Activated CD4-positive, alpha-beta T cell treated with anti-CD3 and anti-CD28 coated beads, Interleukin-2, Interleukin-6, amounts not matched to agents 100 ng/mL and 50 ng/mL, durations not matched to agents 16 hours and 8 hours (primary cell): ENCODE results near the gene CAB39L.
"Not testable (repeated sequence)": the region's sequence is repeated elsewhere in the genome, so short reads cannot be mapped to it uniquely, and the experiment has no call there.

Experiments
- DNase-seq: peaks from one replicate; pipeline ENCODE4 v3.0.0-alpha.2; 2020

The CAB39L gene

DNA sequence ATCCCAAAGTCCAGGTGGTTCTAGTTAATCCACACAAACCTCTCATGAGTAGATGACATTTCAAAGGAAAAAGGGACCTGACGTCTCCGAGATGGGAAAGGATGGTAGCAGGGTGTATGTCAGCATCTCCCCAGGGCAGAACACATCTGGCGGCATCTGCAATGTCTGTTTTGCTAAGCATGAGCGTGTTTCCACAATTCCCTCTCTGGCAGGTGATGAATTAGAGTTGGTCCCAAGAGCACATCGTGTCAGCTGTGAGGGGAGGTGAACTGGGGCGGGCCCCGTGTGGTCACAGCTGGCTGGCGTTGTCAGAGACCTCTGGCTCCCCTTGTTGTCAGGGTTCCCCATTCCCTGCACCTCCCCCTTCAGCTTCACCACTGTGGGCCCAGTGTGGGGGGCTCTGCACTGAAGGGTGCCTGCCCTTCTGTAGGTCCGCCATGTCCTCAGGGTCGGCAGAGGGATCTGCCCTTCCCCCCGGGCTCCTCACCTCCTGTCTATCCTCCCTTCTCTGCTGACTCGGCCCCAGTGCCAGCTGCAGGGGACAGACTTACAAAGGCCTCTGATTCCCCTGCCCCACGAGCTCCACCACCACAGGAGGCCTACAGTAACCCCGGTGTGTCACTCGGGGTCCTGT is 138.0 kb downstream of the CAB39L start:
- DNase-seq = no peak

DNA sequence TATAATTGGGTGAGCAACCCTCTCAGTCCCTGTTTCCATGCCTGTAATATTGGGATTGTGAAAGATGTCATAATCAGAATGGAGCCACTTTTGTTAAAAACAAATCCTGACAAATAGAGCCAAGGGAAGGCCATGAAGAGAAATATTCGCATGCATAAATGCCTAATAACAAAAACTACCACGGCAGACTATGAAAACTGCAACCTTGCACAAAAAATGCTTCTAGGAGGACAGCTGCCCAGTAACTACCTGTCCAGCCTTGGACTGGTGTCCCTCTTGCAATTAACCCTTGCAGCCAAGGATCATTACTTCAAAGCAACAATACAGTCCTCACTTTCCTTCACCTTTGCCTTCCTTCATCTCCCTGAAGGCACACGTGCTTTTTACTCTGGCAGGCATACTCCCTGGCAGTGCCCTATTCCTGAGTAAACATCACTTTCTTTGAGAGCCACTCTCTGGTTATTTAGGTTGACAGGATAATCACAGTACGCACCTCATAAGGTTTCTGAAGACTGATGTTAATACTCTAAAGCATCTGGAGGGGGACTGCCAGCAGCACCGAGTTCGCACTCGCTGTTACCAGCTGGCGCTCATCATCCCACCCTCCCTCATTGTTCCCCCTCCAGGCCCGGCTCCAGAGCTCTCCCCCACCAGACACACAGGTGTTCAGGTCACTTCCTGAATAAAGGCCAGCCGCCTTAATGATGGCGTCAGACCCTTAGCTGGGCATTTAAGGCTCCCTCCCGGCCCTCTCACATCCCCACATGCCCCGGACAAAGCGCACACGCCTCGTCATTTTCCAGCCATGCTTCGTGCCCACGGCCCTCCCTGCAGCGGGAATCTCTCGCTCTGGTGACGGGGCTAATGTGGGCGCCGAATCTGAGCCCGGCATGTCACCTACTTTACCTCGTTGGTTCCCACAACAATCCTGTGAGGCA is 138.8 kb downstream of the CAB39L start:
- no peak for DNase-seq

DNA sequence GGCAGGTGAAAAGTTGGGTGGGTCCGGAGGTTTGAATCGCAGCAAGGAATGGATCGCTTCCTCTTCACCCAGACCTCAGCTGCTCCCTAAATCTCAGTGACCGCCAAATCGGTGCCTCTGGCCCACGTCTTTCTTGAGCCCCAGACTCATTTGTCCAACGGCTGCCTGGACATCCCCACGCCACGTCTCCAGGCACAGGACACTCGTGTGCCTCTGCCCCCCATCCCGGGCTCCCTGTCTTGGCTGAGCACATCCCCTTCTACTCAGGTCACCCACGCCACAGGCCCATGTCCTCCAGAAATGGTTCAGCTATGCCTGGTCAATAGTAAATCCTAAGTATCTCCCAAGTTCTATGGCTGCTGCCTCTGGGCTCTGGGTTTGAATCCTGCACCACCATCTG is 139.5 kb downstream of the CAB39L start:
- DNase-seq = no peak

DNA sequence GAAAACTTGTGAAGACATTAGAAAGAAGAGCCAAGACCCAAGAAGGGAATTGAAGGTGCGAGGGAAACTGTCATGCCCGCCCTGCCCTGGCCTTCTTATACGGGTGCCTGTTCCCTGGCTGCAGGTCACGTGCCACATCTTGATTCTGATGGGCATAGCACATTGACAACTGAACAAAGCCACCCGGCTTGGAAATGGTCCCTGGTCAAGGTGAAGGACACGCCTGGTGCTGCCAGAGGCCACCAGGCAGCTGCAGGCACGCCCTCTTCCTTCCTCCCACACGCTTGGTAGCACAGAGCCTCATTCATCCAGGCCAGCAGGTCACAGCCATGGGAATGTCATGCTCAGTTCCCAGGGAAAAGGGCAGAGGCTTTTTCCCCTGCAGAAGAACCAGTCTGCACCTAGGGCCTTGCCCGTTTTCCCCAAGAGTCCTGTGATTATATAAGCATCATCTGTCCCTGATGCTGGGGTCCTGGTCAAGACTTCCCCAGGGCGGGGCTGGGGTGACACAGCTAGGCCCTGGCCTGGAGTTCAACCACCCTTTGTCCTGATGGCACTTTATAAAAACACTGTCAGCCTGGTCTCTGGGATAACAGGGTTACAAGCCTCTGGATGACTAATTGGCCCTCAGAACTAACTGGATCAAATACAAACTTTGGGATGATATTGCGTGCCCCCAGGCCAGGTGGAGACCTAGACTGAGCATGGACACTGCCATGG is 140.2 kb downstream of the CAB39L start:
- DNase-seq = no peak

DNA sequence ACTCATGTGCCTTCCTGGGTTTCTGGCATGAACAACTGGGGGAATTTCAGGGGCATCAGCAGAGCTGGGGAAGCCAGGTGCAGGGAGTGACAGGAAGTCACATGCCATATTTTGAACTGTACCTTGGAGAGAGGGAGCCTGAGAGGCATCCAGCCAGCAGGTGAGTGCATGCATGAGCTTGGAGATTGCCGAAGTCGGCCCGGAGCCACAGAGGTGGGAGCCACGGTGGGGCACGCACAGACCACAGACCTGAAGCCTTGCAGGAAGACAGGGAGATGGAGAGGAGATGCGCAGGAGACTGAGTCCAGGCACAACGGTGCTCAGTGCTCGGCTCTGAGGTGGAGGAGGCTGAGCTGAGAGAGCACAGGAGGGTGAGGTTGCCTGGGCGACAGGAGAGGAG is 141.0 kb downstream of the CAB39L start:
- DNase-seq = no peak

DNA sequence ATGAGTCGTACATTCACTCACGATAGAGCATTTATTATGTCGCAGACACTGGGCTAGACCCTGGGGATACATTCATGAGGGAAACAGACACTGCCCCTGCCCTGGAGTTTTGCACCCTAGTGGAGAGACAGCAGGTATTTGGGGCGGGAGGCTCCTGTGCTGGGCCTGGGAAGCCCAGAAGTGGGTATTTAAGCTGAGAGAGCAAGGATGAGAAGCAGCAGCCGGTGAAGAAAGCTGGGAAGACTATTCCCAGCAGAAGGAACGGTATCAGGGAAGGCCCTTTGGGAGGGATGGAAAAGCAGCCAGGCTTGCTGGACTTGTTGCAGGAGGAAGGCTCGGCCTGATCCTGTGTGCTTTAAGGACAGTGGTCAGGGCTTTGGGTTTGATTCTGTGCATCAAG is 141.6 kb downstream of the CAB39L start:
- no peak for DNase-seq

DNA sequence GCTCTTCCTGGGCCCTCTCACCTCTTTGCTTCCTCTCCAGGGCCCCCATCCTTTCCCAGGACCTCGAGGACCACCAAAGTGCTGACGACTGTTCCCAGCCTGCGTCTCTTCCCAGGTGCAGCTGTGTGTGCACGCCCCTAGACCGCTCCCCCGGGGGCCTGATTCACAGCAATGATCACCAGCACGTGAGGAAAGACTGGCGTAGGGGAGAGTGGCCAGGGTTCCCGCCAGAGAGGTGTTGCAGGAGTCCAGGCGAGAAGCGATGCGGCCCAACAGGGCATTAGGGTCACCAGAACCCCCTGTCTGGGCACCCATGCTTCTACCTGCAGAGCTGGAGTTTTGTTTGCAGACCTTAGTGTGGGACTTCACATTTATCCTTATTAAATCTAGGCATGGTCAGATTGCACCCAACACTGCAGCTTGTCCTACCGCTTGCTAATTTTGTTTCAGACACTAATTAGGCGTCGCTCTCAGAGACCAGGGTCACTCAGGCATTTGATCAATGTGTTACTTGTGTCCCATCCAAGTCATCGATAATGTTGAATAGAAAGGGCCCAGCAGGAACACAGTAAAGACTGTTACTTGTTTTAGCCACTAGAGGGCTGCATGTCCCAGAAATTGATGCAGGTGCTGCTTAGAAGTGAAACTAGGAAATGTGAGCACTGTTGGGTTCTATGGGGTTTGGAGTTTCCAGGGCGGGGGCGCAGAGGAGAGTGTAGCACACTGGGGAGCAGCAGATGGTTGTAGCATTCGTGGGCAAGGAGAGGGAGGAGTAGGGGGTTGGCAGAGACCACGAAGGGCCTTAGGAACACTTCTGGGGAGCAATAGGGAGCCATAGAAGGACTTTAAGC is 142.9 kb downstream of the CAB39L start:
- DNase-seq = peak; percentile 85

DNA sequence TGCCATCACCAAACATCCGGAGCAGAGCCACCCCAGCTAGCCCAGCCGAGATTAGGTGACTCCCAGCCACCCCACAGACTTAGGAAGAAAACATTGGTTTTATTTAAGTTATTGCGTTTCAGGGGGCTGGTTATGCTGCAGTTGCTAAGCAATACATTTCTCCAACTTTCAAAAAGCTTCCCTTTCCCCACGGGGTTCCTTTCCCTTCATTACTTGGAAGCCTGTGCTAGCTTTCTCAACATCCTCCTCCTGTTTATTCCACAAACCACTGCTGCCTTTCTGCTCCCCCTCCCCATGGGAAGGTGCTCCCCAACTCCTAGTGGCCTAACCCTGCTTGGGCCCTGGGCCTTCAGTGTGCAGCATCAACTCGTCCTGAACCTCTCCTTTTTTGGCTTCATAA is 143.6 kb downstream of the CAB39L start:
- no peak for DNase-seq

DNA sequence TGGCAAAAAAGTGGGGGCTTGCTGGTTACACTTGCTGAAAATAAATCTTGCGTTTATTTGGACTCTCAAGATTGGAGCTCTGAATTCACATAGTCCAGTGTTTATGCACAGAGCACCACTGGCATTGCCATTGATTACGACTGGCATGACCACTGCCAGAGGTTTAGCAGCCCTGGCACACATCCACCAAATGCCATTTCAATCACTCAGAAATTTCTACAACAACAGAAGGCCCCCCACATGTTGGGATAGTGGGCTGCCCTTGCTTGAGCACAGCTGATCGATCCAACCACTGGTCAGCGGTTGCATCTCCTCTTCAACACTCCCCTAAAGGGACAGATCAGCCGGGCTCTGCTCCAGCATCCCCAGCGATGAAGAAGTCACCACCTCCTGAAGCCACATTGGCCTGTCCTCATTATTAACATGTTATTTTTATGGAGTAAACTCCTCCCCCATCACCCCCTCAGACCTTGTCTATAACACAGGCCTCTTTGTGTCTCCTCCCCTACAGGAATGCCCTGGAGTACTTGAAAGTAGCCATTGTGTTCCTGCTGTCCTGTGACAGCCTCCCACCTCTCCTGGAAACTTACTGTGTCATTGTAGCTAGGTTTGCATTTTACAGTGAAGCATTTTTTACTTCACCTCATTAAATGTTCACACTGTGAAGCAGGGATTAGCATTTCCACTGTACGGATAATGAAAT is 144.8 kb downstream of the CAB39L start:
- no peak for DNase-seq

DNA sequence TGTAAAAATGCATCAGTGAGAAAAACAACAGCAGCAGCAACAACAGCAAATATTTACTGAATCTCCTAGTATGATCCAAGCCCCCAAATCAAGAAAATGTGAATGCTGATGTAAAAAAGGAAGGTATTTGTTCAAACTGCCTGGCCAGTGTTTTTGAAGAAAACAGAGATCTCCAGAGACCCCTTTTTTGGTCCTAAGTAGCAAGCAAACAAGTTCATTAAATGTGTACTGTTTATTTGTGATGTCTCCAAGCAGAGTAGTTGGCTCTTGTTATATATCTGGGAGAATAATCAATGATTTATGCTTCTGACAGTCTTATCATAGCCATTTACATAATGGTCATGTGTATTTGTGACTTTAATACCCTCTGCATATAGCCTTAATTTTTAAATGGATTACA is 145.4 kb downstream of the CAB39L start:
- DNase-seq = no peak

DNA sequence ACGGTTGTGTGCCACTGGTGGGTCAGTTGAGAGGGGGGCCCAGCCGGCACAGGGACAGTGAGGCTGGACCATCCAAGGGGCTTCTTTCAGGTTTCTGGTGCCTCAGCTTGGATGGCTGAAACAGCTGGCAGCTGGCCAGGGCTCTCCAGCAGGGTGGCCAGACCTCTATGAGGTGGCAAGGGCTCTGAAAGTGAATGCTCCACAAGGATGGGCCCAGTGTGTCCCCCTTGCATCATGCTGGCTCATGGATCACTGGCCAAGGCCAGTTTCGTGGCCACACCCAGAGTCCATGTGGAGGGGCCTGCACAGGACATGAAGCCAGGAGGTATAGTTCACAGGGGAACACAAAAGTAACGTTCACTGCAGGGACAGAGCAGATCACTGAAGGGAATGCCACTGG is 146.5 kb downstream of the CAB39L start:
- DNase-seq = no peak

DNA sequence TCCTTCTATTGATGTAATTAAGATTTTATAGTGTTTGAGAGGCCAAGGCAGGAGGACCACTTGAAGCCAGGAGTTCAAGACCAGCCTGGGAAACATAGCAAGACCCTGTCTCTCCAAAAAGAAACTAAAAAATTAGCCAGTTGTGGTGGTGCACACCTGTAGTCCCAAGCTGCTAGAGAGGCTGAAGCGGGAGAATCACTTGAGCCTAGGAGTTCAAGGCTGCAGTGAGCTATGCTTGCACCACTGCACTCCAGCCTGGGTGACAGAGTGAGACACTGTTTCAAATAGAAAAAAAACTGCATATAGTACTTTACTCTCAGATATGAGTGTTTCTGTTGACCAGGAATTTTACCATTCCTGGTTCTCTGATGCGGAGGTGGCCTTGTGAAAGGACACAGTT is 147.2 kb downstream of the CAB39L start:
- no peak for DNase-seq

DNA sequence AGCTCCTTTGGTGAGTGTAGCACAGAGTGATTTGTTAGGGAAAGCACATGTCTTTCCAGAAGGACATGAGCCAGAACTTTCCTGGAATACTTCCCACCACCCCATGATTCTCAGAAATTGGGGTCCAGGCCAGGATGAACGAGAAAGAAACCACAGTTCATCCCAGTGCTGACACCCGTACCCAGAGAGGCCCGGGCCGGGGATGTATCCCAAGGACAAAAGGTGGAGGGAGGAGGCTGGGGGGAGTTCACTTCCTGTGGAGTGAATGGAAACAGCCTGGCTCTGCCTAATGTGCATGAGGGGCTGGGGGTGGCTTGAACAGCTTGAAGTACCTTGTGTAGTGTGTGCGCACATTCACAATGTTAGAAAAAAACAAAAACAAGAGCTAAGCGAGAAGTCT is 148.6 kb downstream of the CAB39L start:
- no peak for DNase-seq

DNA sequence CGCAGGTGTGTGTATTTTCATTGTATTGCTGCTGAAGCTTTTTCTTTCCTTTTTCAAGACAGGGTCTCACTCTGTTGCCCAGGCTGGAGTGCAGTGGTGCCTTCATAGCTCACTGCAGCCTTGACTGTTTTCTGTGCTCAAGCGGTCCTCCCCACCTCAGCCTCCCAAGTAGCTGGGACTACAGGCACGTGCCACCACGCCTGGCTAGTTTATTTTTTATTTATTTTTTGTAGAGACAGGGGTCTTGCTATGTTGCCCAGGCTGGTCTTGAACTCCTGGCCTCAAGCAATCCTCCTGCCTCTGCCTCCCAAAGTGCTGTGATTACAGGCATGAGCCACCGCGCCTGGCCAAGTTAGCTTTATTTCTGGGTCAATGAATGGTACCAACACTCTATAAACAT is 149.1 kb downstream of the CAB39L start:
- DNase-seq = not testable (repeated sequence)

DNA sequence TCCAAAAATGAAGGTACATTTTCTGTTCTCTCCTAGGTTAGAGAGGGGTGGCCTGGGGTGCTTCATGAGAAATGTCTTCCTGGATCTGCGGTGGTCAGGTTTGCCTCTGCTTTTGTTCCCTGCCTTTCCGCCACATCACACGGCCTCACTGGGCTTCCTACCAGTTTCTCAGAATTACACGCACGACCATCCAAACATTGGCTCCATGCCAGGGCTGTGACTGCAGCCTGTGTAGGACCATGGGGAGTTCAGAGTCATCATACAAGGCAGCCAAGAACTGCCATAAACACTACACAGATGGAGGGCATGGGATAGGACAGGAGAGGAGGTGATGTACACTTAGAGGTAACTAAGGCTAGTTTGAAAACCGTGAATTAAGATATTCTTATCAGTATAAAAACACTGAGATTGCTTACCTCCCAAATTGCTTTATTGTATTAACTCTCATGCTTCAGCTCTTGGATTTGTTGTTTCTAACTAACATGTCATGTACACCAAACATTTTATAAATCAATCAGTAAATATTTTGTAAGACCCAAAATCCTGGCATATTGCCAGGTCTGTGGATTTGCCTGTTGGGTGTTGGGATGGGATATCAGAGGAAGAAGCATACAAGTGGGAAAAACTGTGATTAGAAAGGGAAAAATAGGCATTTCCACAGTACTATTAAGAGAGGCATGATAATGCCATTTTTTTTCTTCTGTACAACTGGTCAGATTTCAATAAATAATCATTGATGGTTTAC is 150.9 kb downstream of the CAB39L start:
- DNase-seq = peak; percentile 32

DNA sequence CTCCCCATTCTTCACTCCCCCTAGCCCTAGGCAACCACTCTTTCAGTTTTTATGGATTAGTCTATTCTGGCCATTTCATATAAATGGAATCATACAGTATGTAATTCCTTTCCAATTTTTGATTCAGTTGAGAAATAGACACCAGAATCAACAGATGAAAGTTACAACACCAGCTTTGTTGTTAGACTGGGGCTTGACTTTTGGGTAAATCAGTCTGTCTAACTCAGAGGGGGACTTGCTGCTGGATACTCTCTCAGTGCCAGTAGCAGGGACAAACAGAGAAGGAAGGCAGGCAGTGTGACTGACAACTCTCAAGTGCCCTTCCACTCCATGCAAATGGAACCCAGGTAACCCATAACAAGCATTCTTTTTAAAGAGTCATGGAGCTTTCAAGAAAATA is 155.4 kb downstream of the CAB39L start:
- DNase-seq = no peak

DNA sequence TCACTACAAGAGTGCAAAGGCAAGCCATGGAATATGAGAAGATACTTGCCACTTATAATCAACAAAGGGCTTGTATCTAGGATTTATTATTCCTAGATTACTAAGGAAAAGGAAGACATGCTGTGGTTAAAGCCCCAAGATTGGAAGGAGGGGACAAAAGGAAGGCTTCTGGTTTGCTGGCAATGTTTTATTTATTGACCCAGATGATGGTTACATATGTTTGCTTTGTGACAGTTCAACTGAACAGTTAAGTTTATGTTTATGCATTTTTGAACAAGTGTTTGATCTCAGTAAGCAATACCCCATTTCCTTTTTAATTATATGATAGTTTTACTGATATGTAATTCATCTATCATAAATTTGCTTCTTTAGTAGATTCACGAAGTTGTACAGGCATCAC is 155.9 kb downstream of the CAB39L start:
- DNase-seq = no peak

DNA sequence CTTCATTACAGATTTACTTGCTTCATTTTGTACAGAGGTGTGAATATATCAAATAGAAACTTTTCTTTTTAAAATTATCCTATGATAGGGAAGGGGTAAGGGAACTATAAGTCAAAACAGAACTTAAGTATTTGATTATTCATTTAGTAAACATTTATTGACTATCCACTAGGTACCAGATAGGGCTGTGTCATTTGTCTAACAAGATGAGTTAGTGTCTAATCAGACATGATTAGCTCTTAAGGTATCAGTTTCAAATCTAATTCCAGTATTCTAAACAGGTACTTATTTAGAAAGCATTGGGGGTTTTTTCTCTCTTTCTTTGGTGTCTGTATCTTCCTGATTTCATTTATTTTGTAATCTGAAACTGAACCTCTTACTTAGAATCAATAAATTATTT is 164.0 kb downstream of the CAB39L start:
- DNase-seq = no peak

DNA sequence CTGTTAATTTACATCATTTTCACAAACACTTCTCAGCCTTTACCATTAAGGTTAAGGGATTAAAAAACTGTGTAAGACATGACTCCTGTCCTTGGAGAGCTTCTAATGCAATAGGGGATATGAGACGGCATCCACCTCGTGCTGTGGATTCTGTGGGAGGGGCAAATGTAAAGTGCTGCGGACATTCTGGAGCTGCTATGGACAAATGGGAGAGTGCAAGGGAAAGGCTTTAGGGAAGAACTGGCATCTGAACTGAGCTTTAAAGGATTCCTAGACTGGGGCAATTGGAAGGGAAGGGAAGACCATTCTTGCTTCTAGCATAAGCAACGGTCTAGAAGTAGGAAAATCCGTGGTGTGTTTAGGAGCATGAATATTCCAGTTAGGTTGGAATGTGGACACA is 164.8 kb downstream of the CAB39L start:
- no peak for DNase-seq

DNA sequence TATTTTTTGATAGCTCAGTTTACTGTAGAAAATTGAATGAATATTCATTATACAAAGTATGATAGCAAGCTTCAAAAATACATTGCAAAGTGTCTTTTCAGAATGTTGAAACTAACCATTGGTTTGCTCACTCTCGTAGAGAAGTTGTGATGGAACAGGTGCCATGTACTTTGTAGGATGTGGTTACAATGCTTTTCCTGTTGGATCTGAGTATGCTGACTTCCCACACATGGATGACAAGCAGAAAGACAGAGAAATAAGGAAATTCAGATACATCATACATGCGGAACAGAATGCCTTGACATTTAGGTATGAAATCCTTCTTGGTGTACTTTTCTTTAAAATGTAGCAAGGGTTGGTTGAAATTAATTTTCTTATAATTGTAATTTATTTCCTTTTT is 165.7 kb downstream of the CAB39L start:
- no peak for DNase-seq

DNA sequence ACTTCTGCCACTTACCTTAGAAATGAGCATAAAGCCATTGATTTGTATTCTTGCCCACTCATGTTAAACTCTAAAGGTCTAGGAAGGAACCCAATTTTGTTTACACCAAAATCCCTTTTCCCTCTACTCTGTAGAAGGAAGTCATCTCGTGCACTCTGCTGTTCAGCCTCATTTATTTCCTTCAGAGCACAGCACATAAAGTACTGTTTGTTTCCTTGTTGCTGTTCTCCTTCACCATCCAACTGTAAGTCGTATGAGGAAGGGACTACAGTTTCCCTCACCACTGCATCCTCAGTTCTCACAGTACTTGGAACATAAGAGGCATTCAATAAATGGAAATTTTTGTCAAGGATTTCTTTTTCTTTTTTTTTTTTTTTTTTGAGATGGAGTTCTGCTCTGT is 171.6 kb downstream of the CAB39L start:
- no peak for DNase-seq

DNA sequence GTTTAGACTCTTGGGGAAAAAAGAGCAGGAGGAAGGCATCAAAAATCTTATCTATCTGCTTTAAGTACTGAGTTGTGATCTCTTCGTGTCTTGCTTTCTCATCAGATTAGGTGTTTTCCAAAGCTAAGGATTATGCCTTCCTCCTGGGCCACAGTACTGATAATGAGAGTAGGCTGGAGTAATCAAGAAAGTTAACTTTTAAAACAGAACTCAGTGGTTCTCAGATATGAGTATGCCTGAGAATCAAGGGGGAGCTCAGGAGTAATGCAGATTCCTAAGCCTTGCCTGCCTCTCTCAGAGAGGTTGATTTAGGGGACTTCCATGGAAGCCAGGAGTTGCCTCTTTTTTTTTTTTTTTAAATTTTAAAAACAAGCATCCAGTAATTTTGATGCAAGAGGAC is 172.6 kb downstream of the CAB39L start:
- DNase-seq = peak; percentile 41
